Naive B cell (primary cell): ENCODE measurements around the gene AHCYL2. TPM values are rescaled to one million over a fixed set of nuclear protein-coding genes. Genes with fewer than 3 reads are reported as not detected.

Source experiments
- ATAC-seq, 2 donors: fragments of 150-1000 bp; cut with Tn5 transposase; 2 replicates each; pipeline ENCODE4 v1.10.0; 2021; ENCODE audit warnings: low read depth in 2 of 2, mild to moderate bottlenecking in 2 of 2, moderate library complexity in 2 of 2
- DNase-seq: peaks from one replicate; pipeline ENCODE4 v3.0.0; 2022
- H3K27ac Mint-ChIP-seq, 6 donors: one replicate each; pipeline ENCODE4 v1.8.0; 2020 to 2022; ENCODE audit warnings: mild to moderate bottlenecking in 6 of 6, mixed read lengths in 6 of 6, moderate library complexity in 5 of 6, inconsistent platforms in 2 of 6
- H3K27me3 Mint-ChIP-seq, 3 donors: one replicate each; pipeline ENCODE4 v1.8.0; 2021 to 2022; ENCODE audit warnings: mixed read lengths in 3 of 3, mild to moderate bottlenecking in 1 of 3
- H3K36me3 Mint-ChIP-seq, 2 donors: one replicate each; pipeline ENCODE4 v1.8.0; 2020 to 2022; ENCODE audit warnings: mixed read lengths in 2 of 2, inconsistent platforms in 1 of 2, mild to moderate bottlenecking in 1 of 2
- H3K4me1 Mint-ChIP-seq, 3 donors: one replicate each; pipeline ENCODE4 v1.8.0; 2020 to 2022; ENCODE audit warnings: mixed read lengths in 3 of 3, inconsistent platforms in 1 of 3, mild to moderate bottlenecking in 1 of 3, moderate library complexity in 1 of 3
- H3K4me3 Mint-ChIP-seq, 8 donors: one replicate each; pipeline ENCODE4 v1.8.0; 2020 to 2022; ENCODE audit warnings: mild to moderate bottlenecking in 8 of 8, mixed read lengths in 8 of 8, moderate library complexity in 8 of 8, inconsistent platforms in 2 of 8
- H3K9me3 Mint-ChIP-seq, 7 donors: one replicate each; pipeline ENCODE4 v1.8.0; 2020 to 2022; ENCODE audit warnings: mixed read lengths in 7 of 7, mild to moderate bottlenecking in 5 of 7, inconsistent platforms in 2 of 7, moderate library complexity in 1 of 7
- polyA plus RNA-seq, 6 donors: library from polyadenylated mRNA; unstranded; fragments of 300-500 nt; fragmentation: Illumina TruSeq; gene quantifications; one replicate each; pipeline ENCODE4 v1.2.3, GENCODE V29; 2021; ENCODE audit warnings: low read depth in 6 of 6

Gene AHCYL2
- polyA plus RNA-seq, 6 donors from 2014 or later, result 3.6 to 9.9 (median 5.3) TPM

DNA sequence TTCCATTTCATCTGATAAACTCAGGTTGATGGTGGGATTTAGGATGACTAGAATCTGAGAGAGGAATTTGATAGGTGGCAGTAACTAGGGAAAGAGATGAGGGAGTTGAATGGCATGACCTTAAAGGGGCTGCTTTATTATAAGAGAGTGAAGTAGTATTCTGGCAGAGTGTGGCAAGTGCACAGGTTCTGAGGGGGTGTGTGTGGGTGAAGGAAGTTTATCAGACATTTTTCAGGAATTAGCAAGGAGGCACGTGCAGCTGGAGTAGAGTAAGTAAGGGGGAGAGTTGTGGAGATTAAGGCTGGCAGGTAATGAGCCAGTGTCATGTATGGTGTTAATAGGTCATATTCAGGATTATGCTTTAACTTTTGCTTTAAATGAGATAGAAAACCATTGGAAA, 40.5 kb downstream of the AHCYL2 start:
- Mint-ChIP-seq H3K36me3 (peaks cover 0 to 1% of the 10 kb centered on the region in 2 donors), H3K9me3 (no peaks in the 10 kb centered on the region), H3K4me1 (peaks cover 11 to 15% (median 14%) of the 10 kb centered on the region in 3 donors), H3K4me3 (no peak overlapping the region), H3K27ac (no peak overlapping the region), H3K27me3 (no peaks in the 10 kb centered on the region)
- DNase-seq (no peak), ATAC-seq (no peak)

DNA sequence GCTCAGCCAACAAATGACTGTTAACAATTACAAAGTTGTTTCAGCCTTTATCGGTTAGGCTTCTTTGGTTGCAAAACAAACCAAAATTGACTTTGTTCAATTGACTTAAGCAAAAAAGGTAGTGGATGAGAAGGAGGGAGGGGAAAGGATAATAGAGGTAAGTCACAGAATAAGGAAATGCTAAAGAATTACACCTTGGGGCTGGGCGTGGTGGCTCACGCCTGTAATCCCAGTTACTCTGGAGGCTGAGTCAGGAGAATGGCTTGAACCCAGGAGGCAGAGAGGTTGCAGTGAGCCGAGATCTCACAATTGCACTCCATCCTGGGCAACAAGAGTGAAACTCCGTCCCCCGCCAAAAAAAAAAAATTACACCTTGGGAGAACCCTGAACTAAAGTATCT, 41.4 kb downstream of the AHCYL2 start:
- Mint-ChIP-seq H3K27me3 (no peaks in the 10 kb centered on the region), H3K9me3 (no peaks in the 10 kb centered on the region), H3K4me1 (peaks cover 17 to 22% (median 22%) of the 10 kb centered on the region in 3 donors), H3K27ac (no peak overlapping the region), H3K4me3 (no peak overlapping the region), H3K36me3 (no peaks in the 10 kb centered on the region)
- ATAC-seq, result no peak
- no peak for DNase-seq

GRCh38 chr7:129270077-129270476, 45.2 kb downstream of the AHCYL2 start:
- H3K27ac Mint-ChIP-seq, result peak overlapping the region in 2 of 6 donors; percentile 78 to 91
- peaks cover 0 to 5% (median 0%) of the 10 kb centered on the region in 7 donors for H3K9me3 Mint-ChIP-seq
- no peak for DNase-seq
- ATAC-seq, result no peak
- H3K36me3 Mint-ChIP-seq, result peaks cover 10 to 13% of the 10 kb centered on the region in 2 donors
- H3K4me3 Mint-ChIP-seq, result no peak overlapping the region
- peaks cover 16 to 20% (median 18%) of the 10 kb centered on the region in 3 donors for H3K4me1 Mint-ChIP-seq
- H3K27me3 Mint-ChIP-seq, result no peaks in the 10 kb centered on the region

GRCh38 chr7:129271500-129272355, 46.9 kb downstream of the AHCYL2 start:
- Mint-ChIP-seq H3K27ac (peak overlapping the region in 4 of 6 donors; percentile 56 to 89 (median 66)), H3K27me3 (no peaks in the 10 kb centered on the region), H3K4me1 (peaks cover 16 to 20% (median 18%) of the 10 kb centered on the region in 3 donors), H3K4me3 (peak overlapping the region in 7 of 8 donors; percentile 44 to 87 (median 74)), H3K36me3 (peaks cover 10 to 13% of the 10 kb centered on the region in 2 donors), H3K9me3 (peaks cover 0 to 5% (median 0%) of the 10 kb centered on the region in 7 donors)
- ATAC-seq, result peak; percentile 77 to 78
- DNase-seq, result peak; percentile 71

DNA sequence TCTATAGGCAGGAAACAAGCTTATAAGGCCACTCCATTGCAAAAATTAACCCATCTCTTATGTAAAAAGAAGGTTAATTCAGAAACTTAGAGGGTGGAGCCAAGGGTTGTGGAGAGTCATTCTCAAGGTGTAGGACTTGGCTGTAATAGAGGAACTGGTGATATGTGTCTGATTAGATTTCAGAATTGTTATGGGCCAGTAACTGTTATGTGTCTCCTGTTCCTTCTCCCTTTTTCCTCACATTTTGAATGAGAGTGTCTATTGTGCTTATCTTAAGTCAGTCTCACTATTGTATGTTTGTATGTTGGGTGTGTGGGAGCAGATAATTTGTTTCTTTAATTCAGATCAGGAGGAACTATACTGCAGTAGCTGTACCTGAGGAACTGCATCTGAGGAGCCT, 49.1 kb downstream of the AHCYL2 start:
- ATAC-seq (no peak), DNase-seq (no peak)
- peaks cover 10 to 13% of the 10 kb centered on the region in 2 donors for H3K36me3 Mint-ChIP-seq
- H3K4me1 Mint-ChIP-seq, result peaks cover 16 to 20% (median 18%) of the 10 kb centered on the region in 3 donors
- no peak overlapping the region for H3K27ac Mint-ChIP-seq
- no peak overlapping the region for H3K4me3 Mint-ChIP-seq
- H3K27me3 Mint-ChIP-seq, result no peaks in the 10 kb centered on the region
- H3K9me3 Mint-ChIP-seq, result peaks cover 0 to 5% (median 0%) of the 10 kb centered on the region in 7 donors

GRCh38 chr7:129277629-129278028, 52.8 kb downstream of the AHCYL2 start:
- no peaks in the 10 kb centered on the region for H3K4me1 Mint-ChIP-seq
- H3K27ac Mint-ChIP-seq, result no peak overlapping the region
- peaks cover 10 to 13% of the 10 kb centered on the region in 2 donors for H3K36me3 Mint-ChIP-seq
- H3K9me3 Mint-ChIP-seq, result peaks cover 0 to 5% (median 0%) of the 10 kb centered on the region in 7 donors
- H3K27me3 Mint-ChIP-seq, result no peaks in the 10 kb centered on the region
- ATAC-seq, result no peak
- H3K4me3 Mint-ChIP-seq, result no peak overlapping the region
- DNase-seq, result no peak

GRCh38 chr7:129278688-129279087, 53.9 kb downstream of the AHCYL2 start:
- no peak for ATAC-seq
- no peak for DNase-seq
- peaks cover 10 to 11% of the 10 kb centered on the region in 2 donors for H3K36me3 Mint-ChIP-seq
- no peak overlapping the region for H3K27ac Mint-ChIP-seq
- H3K27me3 Mint-ChIP-seq, result no peaks in the 10 kb centered on the region
- no peaks in the 10 kb centered on the region for H3K4me1 Mint-ChIP-seq
- H3K4me3 Mint-ChIP-seq, result no peak overlapping the region
- peaks cover 0 to 5% (median 0%) of the 10 kb centered on the region in 7 donors for H3K9me3 Mint-ChIP-seq

DNA sequence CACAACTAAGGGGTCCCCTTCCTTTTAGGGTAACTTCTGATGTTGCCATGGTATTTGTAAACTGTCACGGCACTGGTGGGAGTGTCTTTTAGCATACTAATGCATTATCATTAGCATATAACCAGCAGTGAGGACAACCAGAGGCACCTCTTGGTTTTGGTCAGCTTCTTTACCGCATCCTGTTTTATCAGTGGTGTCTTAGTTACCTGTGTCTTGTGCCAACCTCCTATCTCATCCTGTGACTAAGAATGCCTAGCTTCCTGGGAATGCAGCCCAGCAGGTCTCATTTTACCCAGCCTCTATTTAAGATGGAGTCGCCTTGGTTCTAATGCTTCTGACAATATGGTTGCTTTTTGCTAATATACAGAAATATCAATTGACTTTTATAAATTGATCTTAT, 54.9 kb downstream of the AHCYL2 start:
- Mint-ChIP-seq H3K36me3 (no peaks in the 10 kb centered on the region), H3K27ac (peak overlapping the region in 1 of 6 donors; percentile 49), H3K9me3 (no peaks in the 10 kb centered on the region), H3K4me3 (no peak overlapping the region), H3K4me1 (no peaks in the 10 kb centered on the region), H3K27me3 (no peaks in the 10 kb centered on the region)
- ATAC-seq (no peak), DNase-seq (no peak)

DNA sequence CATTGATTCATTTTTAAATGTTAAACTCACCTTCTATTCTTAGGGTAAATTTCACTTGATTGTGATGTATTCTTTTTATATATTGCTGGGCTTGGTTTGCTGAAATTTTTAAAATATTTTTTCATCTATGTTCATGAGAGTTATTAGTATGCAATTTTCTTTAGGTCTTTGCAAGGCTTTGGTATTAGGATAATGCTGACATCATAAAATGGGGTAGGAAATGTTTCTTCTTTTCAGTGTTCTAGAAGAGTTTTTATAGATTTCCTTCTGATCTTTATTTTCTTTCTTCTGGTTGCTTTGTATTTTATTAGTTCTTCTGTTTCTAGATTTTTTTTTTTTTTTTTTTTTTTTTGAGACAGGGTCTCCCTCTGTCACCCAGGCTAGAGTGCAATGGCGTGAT, 56.3 kb downstream of the AHCYL2 start:
- Mint-ChIP-seq H3K36me3 (no peaks in the 10 kb centered on the region), H3K4me3 (no peak overlapping the region), H3K4me1 (no peaks in the 10 kb centered on the region), H3K27me3 (no peaks in the 10 kb centered on the region), H3K9me3 (no peaks in the 10 kb centered on the region), H3K27ac (no peak overlapping the region)
- no peak for DNase-seq
- ATAC-seq, result no peak

GRCh38 chr7:129282865-129283264, 58.0 kb downstream of the AHCYL2 start:
- Mint-ChIP-seq H3K4me1 (no peaks in the 10 kb centered on the region), H3K4me3 (no peak overlapping the region), H3K27ac (peak overlapping the region in 1 of 6 donors; percentile 32), H3K9me3 (no peaks in the 10 kb centered on the region), H3K27me3 (no peaks in the 10 kb centered on the region), H3K36me3 (no peaks in the 10 kb centered on the region)
- DNase-seq, result no peak
- ATAC-seq, result no peak

GRCh38 chr7:129283936-129284335, 59.1 kb downstream of the AHCYL2 start:
- no peak overlapping the region for H3K4me3 Mint-ChIP-seq
- no peaks in the 10 kb centered on the region for H3K9me3 Mint-ChIP-seq
- DNase-seq (no peak), ATAC-seq (no peak)
- H3K27ac Mint-ChIP-seq, result no peak overlapping the region
- no peaks in the 10 kb centered on the region for H3K4me1 Mint-ChIP-seq
- H3K36me3 Mint-ChIP-seq, result no peaks in the 10 kb centered on the region
- H3K27me3 Mint-ChIP-seq, result no peaks in the 10 kb centered on the region

DNA sequence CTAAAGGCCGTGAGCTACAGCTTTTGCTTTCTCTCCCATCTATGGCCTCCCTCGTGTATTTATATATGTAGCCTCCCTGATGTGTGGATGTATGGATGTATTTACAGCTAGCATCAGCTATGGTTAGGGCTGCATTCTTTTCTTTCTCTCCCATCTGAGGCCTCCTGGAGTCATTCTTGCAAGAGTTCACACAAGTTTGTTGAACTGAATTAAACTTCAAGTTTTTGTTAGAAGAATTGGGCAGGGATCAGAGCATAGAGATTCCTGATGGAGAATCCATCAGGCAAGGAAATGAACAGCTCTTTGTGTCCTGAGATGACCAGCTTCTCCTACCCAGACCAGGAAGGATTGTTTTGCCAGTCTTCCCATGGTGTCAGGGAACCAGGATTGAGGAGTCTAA, 60.3 kb downstream of the AHCYL2 start:
- H3K4me3 Mint-ChIP-seq, result no peak overlapping the region
- no peaks in the 10 kb centered on the region for H3K9me3 Mint-ChIP-seq
- no peaks in the 10 kb centered on the region for H3K4me1 Mint-ChIP-seq
- H3K36me3 Mint-ChIP-seq, result no peaks in the 10 kb centered on the region
- no peak for ATAC-seq
- DNase-seq, result no peak
- H3K27ac Mint-ChIP-seq, result no peak overlapping the region
- no peaks in the 10 kb centered on the region for H3K27me3 Mint-ChIP-seq

DNA sequence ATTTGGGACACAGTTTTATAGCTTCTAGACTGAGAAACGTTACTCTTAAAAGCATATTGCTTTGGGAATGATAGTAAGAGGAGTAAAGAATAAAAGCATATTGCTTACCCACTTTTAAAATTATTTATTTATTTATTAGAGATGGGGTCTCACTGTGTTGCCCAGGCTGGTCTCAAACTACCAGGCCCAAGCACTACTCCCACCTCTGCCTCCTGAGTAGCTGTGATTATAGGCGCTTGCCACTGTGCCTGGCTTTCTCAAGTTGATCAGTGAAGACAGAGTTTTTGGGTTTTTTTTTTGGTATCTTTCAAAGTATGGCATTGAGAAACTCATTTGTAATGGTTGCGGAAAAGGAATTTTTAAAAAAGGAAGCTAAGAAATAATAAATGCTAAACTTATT, 68.0 kb downstream of the AHCYL2 start:
- no peak overlapping the region for H3K27ac Mint-ChIP-seq
- H3K36me3 Mint-ChIP-seq, result no peaks in the 10 kb centered on the region
- ATAC-seq (no peak), DNase-seq (no peak)
- H3K9me3 Mint-ChIP-seq, result no peaks in the 10 kb centered on the region
- no peaks in the 10 kb centered on the region for H3K27me3 Mint-ChIP-seq
- H3K4me3 Mint-ChIP-seq, result no peak overlapping the region
- peaks cover 0 to 4% (median 0%) of the 10 kb centered on the region in 3 donors for H3K4me1 Mint-ChIP-seq

DNA sequence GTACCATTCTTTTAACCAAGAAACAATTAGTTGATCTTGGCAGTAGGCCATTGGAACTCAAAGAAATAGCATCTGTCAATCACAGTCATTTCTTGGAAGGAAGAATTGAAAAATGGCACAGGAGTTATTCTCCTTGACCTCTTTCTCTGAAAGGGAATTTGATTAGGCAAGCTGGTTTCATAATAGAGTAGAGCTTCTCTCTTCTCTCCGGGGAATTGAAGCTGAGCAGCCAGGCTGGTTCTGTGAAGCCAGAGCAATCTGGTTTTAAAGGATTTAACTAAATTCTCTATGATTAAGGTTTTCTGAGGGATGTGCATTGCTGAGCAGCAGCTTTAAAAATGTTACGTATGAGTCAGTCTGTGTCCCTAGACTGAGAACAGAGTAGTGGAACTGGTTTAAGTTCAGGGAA, 70.2 kb downstream of the AHCYL2 start:
- Mint-ChIP-seq H3K4me3 (no peak overlapping the region), H3K4me1 (peaks cover 0 to 4% (median 0%) of the 10 kb centered on the region in 3 donors)

More for the DNA sequence above, 70.2 kb downstream of the AHCYL2 start:
- DNase-seq, result no peak
- ATAC-seq, result no peak
- Mint-ChIP-seq H3K9me3 (no peaks in the 10 kb centered on the region), H3K27ac (no peak overlapping the region), H3K36me3 (no peaks in the 10 kb centered on the region), H3K27me3 (no peaks in the 10 kb centered on the region)
